HepG2 (cell line): Measurements from ENCODE around the gene TNFRSF21. TPM values are rescaled to one million over a fixed set of nuclear protein-coding genes. Genes with fewer than 3 reads are reported as not detected.

Source experiments
- CEBPB ChIP-seq: IDR thresholded peaks from 2 replicates; pipeline ENCODE4 v1.6.1; 2011; ENCODE audit warnings: low read depth, low read length, improper control_type of control experiment, borderline replicate concordance
- CREM ChIP-seq, 2 experiments: sonication (generic) in 1 of 2; formaldehyde crosslinking in 1 of 2; IDR thresholded peaks; 2 replicates each; pipeline versions ENCODE4 v1.4.0 to v1.6.1; 2016 to 2020; ENCODE audit warnings: antibody characterized with exemption in 1 of 2, mild to moderate bottlenecking in 1 of 2, missing genetic modification reagents in 1 of 2
- ELF3 ChIP-seq: IDR thresholded peaks from 2 replicates; pipeline ENCODE4 v1.6.1; 2016; ENCODE audit warnings: missing genetic modification reagents, missing compliant biosample characterization
- EP300 ChIP-seq, 3 experiments: sonication (generic) in 1 of 3; formaldehyde crosslinking in 1 of 3; IDR thresholded peaks; 2 replicates each; pipeline versions ENCODE4 v1.5.1 to v1.6.1; 2011 to 2020; ENCODE audit warnings: low read depth in 2 of 3, low read length in 2 of 3, borderline replicate concordance in 1 of 3, improper control_type of control experiment in 1 of 3, mild to moderate bottlenecking in 1 of 3, missing genetic modification reagents in 1 of 3, moderate library complexity in 1 of 3
- ETV5 ChIP-seq: IDR thresholded peaks from 2 replicates; pipeline ENCODE4 v1.6.1; 2018; ENCODE audit warnings: missing biosample characterization, missing genetic modification reagents, inconsistent platforms, borderline replicate concordance
- JUNB ChIP-seq: sonication (generic); formaldehyde crosslinking; IDR thresholded peaks from 2 replicates; pipeline ENCODE4 v1.8.0; 2022; ENCODE audit warnings: missing genetic modification reagents, mild to moderate bottlenecking, borderline replicate concordance
- JUND ChIP-seq: sonication (generic); formaldehyde crosslinking; IDR thresholded peaks from 2 replicates; pipeline ENCODE4 v1.8.0; 2022; ENCODE audit warnings: mild to moderate bottlenecking, missing genetic modification reagents
- RXRA ChIP-seq: sonication (generic); formaldehyde crosslinking; IDR thresholded peaks from 2 replicates; pipeline ENCODE4 v1.5.1; 2020; ENCODE audit warnings: missing genetic modification reagents
- ZNF17 ChIP-seq: sonication (generic); formaldehyde crosslinking; IDR thresholded peaks from 2 replicates; pipeline ENCODE4 v1.5.0; 2020; ENCODE audit warnings: mild to moderate bottlenecking, missing genetic modification reagents
- polyA plus RNA-seq, 8 experiments: library from polyadenylated mRNA; depleted of rRNA in 3 of 8; stranded (reverse) in 7 of 8; unstranded in 1 of 8; fragments of >200 nt; fragmentation: Illumina TruSeq in 4 of 8; extraction: Trizol in 4 of 8; gene quantifications; 2 replicates each; pipeline versions ENCODE4 v1.2.1 to v1.2.3, GENCODE V29; 2011 to 2016; ENCODE audit warnings: low read depth in 4 of 8, missing spikeins in 1 of 8, mixed read lengths in 1 of 8; ENCODE audit not compliant: insufficient read depth in 1 of 8
- total RNA-seq, 5 experiments: library from RNA; depleted of rRNA; stranded (reverse); fragments of >200 nt; fragmentation: Illumina TruSeq; extraction: Trizol; gene quantifications; 2 replicates each; pipeline ENCODE4 v1.2.3, GENCODE V29; 2016; ENCODE audit warnings: low read depth in 1 of 5
- TF ChIP-seq, protein P1 (sequence below): IDR thresholded peaks from 2 replicates; pipeline ENCODE4 v1.6.1; 2016; ENCODE audit warnings: low read depth
- TF ChIP-seq, protein P2 (sequence below): IDR thresholded peaks from 2 replicates; pipeline ENCODE4 v1.4.0; 2020; ENCODE audit warnings: mild to moderate bottlenecking, missing genetic modification reagents

Gene TNFRSF21
- total and polyA plus RNA-seq, 2 of the 13 experiments (the other 11 are each of a cell fraction or from before 2014, with no cell fraction given) = 24.8 to 46.3 TPM

DNA sequence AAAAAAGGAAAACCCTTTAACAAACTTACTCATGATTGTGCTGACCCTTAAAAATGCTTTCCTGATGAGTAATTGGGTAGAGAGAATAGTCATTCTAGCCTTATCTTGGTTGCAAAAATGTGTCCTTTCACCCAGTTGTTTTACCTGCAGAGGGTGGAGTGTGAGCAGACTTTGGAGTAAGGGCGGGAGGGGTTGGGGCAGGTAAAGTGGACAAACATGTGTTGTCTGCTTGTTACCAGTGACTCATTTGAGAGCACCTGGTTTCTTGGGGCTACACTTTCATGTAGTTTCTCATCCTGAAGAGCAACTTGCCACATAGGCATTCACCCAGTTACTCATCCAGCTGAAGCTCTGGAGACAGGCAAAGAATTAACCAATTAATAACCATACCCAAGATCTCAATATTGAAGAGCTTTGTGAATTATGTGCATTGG is 121.1 kb downstream of the TNFRSF21 start (continued):
- peak; percentile 42; the same call in 1 of the 2 replicates for TF ChIP-seq CREM (IDR thresholded peaks at IDR 0.05)
- no peak for TF ChIP-seq CREM (CRISPR knock-in tag; IDR thresholded peaks at IDR 0.05)
- TF ChIP-seq, protein P1, sequence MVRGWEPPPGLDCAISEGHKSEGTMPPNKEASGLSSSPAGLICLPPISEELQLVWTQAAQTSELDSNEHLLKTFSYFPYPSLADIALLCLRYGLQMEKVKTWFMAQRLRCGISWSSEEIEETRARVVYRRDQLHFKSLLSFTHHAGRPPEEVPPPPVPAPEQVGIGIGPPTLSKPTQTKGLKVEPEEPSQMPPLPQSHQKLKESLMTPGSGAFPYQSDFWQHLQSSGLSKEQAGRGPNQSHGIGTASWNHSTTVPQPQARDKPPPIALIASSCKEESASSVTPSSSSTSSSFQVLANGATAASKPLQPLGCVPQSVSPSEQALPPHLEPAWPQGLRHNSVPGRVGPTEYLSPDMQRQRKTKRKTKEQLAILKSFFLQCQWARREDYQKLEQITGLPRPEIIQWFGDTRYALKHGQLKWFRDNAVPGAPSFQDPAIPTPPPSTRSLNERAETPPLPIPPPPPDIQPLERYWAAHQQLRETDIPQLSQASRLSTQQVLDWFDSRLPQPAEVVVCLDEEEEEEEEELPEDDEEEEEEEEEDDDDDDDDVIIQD (CRISPR knock-in tag) = peak; percentile 60; the same call in 1 of the 2 replicates
- peak in 1 of 2 experiments; percentile 87; a peak in 2 of 4 replicates for TF ChIP-seq EP300 (IDR thresholded peaks at IDR 0.05; ENCODE audit: low read depth in 2 of 2, low read length in 2 of 2)
- TF ChIP-seq EP300 (CRISPR knock-in tag; IDR thresholded peaks at IDR 0.05; ENCODE audit: borderline replicate concordance) = no peak
- TF ChIP-seq, protein P2, sequence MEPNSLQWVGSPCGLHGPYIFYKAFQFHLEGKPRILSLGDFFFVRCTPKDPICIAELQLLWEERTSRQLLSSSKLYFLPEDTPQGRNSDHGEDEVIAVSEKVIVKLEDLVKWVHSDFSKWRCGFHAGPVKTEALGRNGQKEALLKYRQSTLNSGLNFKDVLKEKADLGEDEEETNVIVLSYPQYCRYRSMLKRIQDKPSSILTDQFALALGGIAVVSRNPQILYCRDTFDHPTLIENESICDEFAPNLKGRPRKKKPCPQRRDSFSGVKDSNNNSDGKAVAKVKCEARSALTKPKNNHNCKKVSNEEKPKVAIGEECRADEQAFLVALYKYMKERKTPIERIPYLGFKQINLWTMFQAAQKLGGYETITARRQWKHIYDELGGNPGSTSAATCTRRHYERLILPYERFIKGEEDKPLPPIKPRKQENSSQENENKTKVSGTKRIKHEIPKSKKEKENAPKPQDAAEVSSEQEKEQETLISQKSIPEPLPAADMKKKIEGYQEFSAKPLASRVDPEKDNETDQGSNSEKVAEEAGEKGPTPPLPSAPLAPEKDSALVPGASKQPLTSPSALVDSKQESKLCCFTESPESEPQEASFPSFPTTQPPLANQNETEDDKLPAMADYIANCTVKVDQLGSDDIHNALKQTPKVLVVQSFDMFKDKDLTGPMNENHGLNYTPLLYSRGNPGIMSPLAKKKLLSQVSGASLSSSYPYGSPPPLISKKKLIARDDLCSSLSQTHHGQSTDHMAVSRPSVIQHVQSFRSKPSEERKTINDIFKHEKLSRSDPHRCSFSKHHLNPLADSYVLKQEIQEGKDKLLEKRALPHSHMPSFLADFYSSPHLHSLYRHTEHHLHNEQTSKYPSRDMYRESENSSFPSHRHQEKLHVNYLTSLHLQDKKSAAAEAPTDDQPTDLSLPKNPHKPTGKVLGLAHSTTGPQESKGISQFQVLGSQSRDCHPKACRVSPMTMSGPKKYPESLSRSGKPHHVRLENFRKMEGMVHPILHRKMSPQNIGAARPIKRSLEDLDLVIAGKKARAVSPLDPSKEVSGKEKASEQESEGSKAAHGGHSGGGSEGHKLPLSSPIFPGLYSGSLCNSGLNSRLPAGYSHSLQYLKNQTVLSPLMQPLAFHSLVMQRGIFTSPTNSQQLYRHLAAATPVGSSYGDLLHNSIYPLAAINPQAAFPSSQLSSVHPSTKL (CRISPR knock-in tag) = peak; percentile 81
- TF ChIP-seq RXRA (CRISPR knock-in tag) = peak; percentile 88; the same call in 1 of the 2 replicates
- TF ChIP-seq JUND (CRISPR knock-in tag) = peak; percentile 68
- no peak for TF ChIP-seq ZNF17 (CRISPR knock-in tag)
- 0 out of 2 replicates have a peak, but pooled peaks have one; percentile 35 for TF ChIP-seq CEBPB
- TF ChIP-seq ETV5 = peak; percentile 11; the same call in 1 of the 2 replicates
- TF ChIP-seq JUNB = peak; percentile 80; the same call in 1 of the 2 replicates
- 0 out of 2 replicates have a peak, but pooled peaks have one; percentile 34 for TF ChIP-seq ELF3
- TF ChIP-seq, all 625 proteins: peak for 69
